ENCODE results near the gene LYRM4. TPM values are rescaled to one million over a fixed set of nuclear protein-coding genes. Genes with fewer than 3 reads are reported as not detected.

LYRM4 gene
- total and polyA plus RNA-seq, 9 of the 15 experiments (the other 6 are each of a cell fraction or from before 2014, with no cell fraction given), result 24.2 to 69.4 (median 41.8) TPM

DNA sequence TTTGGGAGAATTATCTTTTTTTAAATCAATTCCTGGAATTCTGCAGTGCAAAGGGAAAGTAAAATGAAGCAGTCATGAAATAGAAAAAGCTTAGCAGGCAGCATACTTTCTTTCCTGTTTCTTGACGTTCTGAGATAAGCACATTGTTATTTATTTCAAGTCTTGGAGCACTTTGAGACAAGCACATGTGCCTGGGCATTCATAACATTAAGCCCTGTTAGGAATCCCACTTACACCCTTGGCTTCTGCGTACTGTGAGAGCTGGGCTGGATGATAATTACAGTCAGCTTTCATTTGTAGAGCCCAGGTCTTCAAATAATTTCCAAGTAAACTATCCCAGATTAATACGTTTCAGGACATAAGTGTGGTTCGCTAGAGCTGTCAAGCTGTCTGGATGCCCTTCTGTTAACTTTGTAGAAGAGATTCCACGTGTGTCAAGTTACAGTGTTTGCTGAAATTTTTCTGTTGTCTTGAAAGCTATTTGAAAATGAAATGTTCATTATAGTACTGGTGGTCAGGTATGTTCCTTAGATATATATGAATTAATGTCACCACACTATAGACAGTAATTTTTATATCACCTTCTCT, 9.4 kb upstream of the LYRM4 start (continued):
- TF ChIP-seq NRF1 (conservative IDR thresholded peaks at IDR 0.05 in 1 of 2, IDR thresholded peaks at IDR 0.05 in 1 of 2) (peak in 1 of 2 experiments; percentile 31; a peak in 2 of 4 replicates), HDAC2 (IDR thresholded peaks at IDR 0.05) (peak; percentile 61), SMARCE1 (IDR thresholded peaks at IDR 0.05) (peak; percentile 66), SMARCA4 (IDR thresholded peaks at IDR 0.05) (peak; percentile 84), MEIS2 (IDR thresholded peaks at IDR 0.05; ENCODE audit: partially characterized antibody) (peak; percentile 69), CEBPG (CRISPR knock-in tag; IDR thresholded peaks at IDR 0.05) (no peak), CEBPG (tag; conservative IDR thresholded peaks at IDR 0.05 in 1 of 2, IDR thresholded peaks at IDR 0.05 in 1 of 2) (no peak), KLF10 (CRISPR knock-in tag; IDR thresholded peaks at IDR 0.05) (no peak), BRD9 (IDR thresholded peaks at IDR 0.05; ENCODE audit: low read depth, partially characterized antibody) (peak; percentile 23), MXI1 (IDR thresholded peaks at IDR 0.05; ENCODE audit: low read depth, low read length) (peak; percentile 64; the same call in 1 of the 2 replicates), POLR3A (IDR thresholded peaks at IDR 0.05; ENCODE audit: borderline replicate concordance, extremely low read depth, insufficient read depth, insufficient read length) (no peak), TBL1XR1 (IDR thresholded peaks at IDR 0.05; ENCODE audit: low read length in 2 of 2) (no peak), POLR2AphosphoS2 (IDR thresholded peaks at IDR 0.05; ENCODE audit: low read length) (no peak), NBN (IDR thresholded peaks at IDR 0.05; ENCODE audit: low read depth) (peak; percentile 42; the same call in 1 of the 2 replicates), RCOR1 (IDR thresholded peaks at IDR 0.05; ENCODE audit: borderline replicate concordance in 1 of 2, low read depth in 2 of 2, low read length in 2 of 2) (peak in 1 of 2 experiments; percentile 35; a peak in 1 of 4 replicates)
- TF ChIP-seq, protein P1, sequence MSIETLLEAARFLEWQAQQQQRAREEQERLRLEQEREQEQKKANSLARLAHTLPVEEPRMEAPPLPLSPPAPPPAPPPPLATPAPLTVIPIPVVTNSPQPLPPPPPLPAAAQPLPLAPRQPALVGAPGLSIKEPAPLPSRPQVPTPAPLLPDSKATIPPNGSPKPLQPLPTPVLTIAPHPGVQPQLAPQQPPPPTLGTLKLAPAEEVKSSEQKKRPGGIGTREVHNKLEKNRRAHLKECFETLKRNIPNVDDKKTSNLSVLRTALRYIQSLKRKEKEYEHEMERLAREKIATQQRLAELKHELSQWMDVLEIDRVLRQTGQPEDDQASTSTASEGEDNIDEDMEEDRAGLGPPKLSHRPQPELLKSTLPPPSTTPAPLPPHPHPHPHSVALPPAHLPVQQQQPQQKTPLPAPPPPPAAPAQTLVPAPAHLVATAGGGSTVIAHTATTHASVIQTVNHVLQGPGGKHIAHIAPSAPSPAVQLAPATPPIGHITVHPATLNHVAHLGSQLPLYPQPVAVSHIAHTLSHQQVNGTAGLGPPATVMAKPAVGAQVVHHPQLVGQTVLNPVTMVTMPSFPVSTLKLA (conservative IDR thresholded peaks at IDR 0.05), result peak; percentile 92 to 94
- TF ChIP-seq, protein P2, sequence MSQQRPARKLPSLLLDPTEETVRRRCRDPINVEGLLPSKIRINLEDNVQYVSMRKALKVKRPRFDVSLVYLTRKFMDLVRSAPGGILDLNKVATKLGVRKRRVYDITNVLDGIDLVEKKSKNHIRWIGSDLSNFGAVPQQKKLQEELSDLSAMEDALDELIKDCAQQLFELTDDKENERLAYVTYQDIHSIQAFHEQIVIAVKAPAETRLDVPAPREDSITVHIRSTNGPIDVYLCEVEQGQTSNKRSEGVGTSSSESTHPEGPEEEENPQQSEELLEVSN (IDR thresholded peaks at IDR 0.05; ENCODE audit: borderline replicate concordance in 1 of 2, extremely low read depth in 1 of 2, insufficient read depth in 1 of 2, insufficient read length in 1 of 2, low read depth in 1 of 2, low read length in 1 of 2, poor library complexity in 1 of 2, severe bottlenecking in 1 of 2), result no peak
- TF ChIP-seq, protein P3, sequence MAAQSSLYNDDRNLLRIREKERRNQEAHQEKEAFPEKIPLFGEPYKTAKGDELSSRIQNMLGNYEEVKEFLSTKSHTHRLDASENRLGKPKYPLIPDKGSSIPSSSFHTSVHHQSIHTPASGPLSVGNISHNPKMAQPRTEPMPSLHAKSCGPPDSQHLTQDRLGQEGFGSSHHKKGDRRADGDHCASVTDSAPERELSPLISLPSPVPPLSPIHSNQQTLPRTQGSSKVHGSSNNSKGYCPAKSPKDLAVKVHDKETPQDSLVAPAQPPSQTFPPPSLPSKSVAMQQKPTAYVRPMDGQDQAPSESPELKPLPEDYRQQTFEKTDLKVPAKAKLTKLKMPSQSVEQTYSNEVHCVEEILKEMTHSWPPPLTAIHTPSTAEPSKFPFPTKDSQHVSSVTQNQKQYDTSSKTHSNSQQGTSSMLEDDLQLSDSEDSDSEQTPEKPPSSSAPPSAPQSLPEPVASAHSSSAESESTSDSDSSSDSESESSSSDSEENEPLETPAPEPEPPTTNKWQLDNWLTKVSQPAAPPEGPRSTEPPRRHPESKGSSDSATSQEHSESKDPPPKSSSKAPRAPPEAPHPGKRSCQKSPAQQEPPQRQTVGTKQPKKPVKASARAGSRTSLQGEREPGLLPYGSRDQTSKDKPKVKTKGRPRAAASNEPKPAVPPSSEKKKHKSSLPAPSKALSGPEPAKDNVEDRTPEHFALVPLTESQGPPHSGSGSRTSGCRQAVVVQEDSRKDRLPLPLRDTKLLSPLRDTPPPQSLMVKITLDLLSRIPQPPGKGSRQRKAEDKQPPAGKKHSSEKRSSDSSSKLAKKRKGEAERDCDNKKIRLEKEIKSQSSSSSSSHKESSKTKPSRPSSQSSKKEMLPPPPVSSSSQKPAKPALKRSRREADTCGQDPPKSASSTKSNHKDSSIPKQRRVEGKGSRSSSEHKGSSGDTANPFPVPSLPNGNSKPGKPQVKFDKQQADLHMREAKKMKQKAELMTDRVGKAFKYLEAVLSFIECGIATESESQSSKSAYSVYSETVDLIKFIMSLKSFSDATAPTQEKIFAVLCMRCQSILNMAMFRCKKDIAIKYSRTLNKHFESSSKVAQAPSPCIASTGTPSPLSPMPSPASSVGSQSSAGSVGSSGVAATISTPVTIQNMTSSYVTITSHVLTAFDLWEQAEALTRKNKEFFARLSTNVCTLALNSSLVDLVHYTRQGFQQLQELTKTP (IDR thresholded peaks at IDR 0.05; ENCODE audit: low read depth in 1 of 2, partially characterized antibody in 2 of 2), result peak in 1 of 2 experiments; percentile 5
- TF ChIP-seq, protein P4, sequence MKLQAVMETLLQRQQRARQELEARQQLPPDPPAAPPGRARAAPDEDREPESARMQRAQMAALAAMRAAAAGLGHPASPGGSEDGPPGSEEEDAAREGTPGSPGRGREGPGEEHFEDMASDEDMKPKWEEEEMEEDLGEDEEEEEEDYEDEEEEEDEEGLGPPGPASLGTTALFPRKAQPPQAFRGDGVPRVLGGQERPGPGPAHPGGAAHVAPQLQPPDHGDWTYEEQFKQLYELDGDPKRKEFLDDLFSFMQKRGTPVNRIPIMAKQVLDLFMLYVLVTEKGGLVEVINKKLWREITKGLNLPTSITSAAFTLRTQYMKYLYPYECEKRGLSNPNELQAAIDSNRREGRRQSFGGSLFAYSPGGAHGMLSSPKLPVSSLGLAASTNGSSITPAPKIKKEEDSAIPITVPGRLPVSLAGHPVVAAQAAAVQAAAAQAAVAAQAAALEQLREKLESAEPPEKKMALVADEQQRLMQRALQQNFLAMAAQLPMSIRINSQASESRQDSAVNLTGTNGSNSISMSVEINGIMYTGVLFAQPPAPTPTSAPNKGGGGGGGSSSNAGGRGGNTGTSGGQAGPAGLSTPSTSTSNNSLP (IDR thresholded peaks at IDR 0.05; ENCODE audit: borderline replicate concordance, low read depth, low read length), result 0 out of 2 replicates have a peak, but pooled peaks have one; percentile 63

Measured in K562 (cell line).